NB4 (cell line): ENCODE results near the gene PXN.

Experiments used
- DNase-seq: peaks from one replicate; pipeline ENCODE4 v3.0.0; 2010; ENCODE audit warnings: low read depth
- H3K4me3 ChIP-seq: one replicate; pipeline ENCODE4 v1.5.1; 2011; ENCODE audit warnings: mild to moderate bottlenecking, low read depth, low read length, moderate library complexity
- CTCF ChIP-seq: IDR thresholded peaks from one replicate; pipeline ENCODE4 v1.5.1; 2012; ENCODE audit warnings: low read depth, low read length
- MAX ChIP-seq: IDR thresholded peaks from 2 replicates; pipeline ENCODE4 v1.6.1; 2011; ENCODE audit warnings: low read depth, low read length
- MYC ChIP-seq: IDR thresholded peaks from 2 replicates; pipeline ENCODE4 v1.6.1; 2011; ENCODE audit warnings: low read depth, low read length
- POLR2A ChIP-seq: IDR thresholded peaks from 2 replicates; pipeline ENCODE4 v1.6.1; 2011; ENCODE audit warnings: mild to moderate bottlenecking; ENCODE audit not compliant: insufficient read length; ENCODE audit errors: extremely low read depth

The PXN gene

GRCh38 chr12:120263748-120264085, 1.8 kb downstream of the PXN start:
- no peak for DNase-seq
- TF ChIP-seq POLR2A = no peak
- no peak for TF ChIP-seq CTCF
- no peak for TF ChIP-seq MYC
- TF ChIP-seq MAX = no peak
- no peak overlapping the region for H3K4me3 ChIP-seq

- no peak overlapping the region for H3K4me3 ChIP-seq
- no peak for DNase-seq
- TF ChIP-seq MAX (0 out of 2 replicates have a peak, but pooled peaks have one; percentile 7), POLR2A (no peak), MYC (no peak)
These were observed 2.4 kb downstream of the PXN start for GRCh38 chr12:120262852-120263747.

- no peak for DNase-seq
- TF ChIP-seq POLR2A (no peak), MAX (no peak)
- H3K4me3 ChIP-seq = no peak overlapping the region
These were observed 3.3 kb downstream of the PXN start for GRCh38 chr12:120261951-120262851.

GRCh38 chr12:120260607-120261006, 4.9 kb downstream of the PXN start:
- no peak overlapping the region for H3K4me3 ChIP-seq
- no peak for DNase-seq
- TF ChIP-seq CTCF = no peak
- no peak for TF ChIP-seq POLR2A
- no peak for TF ChIP-seq MAX
- TF ChIP-seq MYC = no peak

- TF ChIP-seq POLR2A (no peak), CTCF (no peak), MAX (no peak), MYC (no peak)
- no peak for DNase-seq
- H3K4me3 ChIP-seq = no peak overlapping the region
These were observed 5.9 kb downstream of the PXN start for GRCh38 chr12:120259418-120260202.

- TF ChIP-seq CTCF (no peak), POLR2A (no peak), MYC (no peak), MAX (no peak)
- no peak overlapping the region for H3K4me3 ChIP-seq
These were observed 7.1 kb downstream of the PXN start for GRCh38 chr12:120258323-120258896.

More at GRCh38 chr12:120258323-120258896, 7.1 kb downstream of the PXN start:
- DNase-seq = no peak
